Astrocyte of the cerebellum (primary cell): ENCODE data around the gene MAGEA4.

Experiments
- DNase-seq: peaks from one replicate; pipeline ENCODE4 v3.0.0-alpha.2; 2011; ENCODE audit warnings: low read depth
- H3K4me3 ChIP-seq: 2 replicates; pipeline ENCODE4 v1.5.1; 2011; ENCODE audit warnings: mild to moderate bottlenecking, low read depth, low read length, moderate library complexity
- in situ Hi-C: cut with HindIII; loops from 2 replicates; pipeline ENCODE4 v1.10.0; 2017; ENCODE audit warnings: low sequenced_read_pairs
- TF ChIP-seq, protein P1 (sequence below): IDR thresholded peaks from 2 replicates; pipeline ENCODE4 v1.5.1; 2012; ENCODE audit warnings: low read length, low read depth, moderate library complexity, mild to moderate bottlenecking; ENCODE audit errors: missing control alignments

The MAGEA4 gene

DNA sequence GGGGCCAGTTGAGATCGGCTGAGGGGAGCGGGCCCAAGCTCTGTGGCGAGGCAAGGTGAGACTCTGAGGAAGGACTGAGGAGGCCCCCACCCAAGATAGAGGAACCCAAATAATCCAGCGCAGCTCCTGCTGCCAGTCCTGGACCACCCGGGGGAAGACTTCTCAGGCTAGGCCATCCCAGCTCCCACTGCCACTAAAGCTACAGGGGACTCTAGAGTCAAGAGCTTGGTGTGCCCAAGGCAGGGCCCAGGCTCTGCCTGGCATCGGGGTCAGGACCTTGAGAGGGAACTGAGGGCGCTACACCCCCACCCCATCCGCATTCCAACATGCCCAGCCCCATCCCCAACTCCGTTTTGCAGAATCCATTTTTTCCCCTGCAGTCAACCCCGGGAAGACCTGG is 8.6 kb downstream of the MAGEA4 start:
- in situ Hi-C loops = no loop called here
- DNase-seq = no peak
- no peak overlapping the region for H3K4me3 ChIP-seq
- TF ChIP-seq, protein P1, sequence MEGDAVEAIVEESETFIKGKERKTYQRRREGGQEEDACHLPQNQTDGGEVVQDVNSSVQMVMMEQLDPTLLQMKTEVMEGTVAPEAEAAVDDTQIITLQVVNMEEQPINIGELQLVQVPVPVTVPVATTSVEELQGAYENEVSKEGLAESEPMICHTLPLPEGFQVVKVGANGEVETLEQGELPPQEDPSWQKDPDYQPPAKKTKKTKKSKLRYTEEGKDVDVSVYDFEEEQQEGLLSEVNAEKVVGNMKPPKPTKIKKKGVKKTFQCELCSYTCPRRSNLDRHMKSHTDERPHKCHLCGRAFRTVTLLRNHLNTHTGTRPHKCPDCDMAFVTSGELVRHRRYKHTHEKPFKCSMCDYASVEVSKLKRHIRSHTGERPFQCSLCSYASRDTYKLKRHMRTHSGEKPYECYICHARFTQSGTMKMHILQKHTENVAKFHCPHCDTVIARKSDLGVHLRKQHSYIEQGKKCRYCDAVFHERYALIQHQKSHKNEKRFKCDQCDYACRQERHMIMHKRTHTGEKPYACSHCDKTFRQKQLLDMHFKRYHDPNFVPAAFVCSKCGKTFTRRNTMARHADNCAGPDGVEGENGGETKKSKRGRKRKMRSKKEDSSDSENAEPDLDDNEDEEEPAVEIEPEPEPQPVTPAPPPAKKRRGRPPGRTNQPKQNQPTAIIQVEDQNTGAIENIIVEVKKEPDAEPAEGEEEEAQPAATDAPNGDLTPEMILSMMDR = no peak

DNA sequence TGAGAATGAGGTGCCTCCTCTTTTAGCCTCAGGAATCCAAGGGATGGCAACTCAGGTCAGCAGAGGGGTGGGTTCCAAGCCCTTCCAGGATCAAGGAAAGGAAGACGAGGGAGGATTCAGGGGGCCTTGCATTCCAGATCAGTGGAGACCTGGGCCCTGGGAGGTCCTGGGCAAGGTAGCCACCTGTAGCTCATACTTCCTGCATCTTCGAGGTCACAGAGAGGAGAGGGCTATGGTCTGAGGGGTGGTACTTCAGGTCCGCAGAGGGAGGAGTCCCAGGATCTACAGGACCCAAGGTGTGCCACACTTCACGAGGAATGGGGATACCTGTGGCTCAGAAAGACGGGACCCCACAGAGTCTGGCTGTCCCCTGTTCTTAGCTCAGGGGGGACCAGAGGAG is 9.2 kb downstream of the MAGEA4 start:
- no peak overlapping the region for H3K4me3 ChIP-seq
- TF ChIP-seq, protein P1 = no peak
- DNase-seq = no peak
- in situ Hi-C loops = no loop called here

DNA sequence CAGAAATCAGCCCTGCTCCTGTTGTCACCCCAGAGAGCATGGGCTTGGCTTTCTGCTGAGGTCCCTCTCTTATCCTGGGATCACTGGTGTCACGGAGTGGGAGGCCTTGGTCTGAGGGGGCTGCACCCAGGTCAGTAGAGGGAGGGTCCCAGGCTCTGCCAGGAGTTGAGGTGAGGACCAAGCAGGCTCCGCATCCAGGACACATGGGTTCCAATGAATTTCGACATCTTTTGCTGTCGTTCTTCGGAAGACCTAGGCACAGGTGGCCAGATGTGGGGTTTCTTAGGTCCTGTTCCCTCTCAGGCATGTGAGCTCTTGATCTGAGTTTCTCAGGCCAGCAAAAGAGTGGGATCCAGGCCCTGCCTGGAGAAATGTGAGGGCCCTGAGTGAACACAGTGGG is 10.0 kb downstream of the MAGEA4 start:
- TF ChIP-seq, protein P1 = no peak
- DNase-seq = no peak
- H3K4me3 ChIP-seq = no peak overlapping the region
- in situ Hi-C loops = no loop called here

DNA sequence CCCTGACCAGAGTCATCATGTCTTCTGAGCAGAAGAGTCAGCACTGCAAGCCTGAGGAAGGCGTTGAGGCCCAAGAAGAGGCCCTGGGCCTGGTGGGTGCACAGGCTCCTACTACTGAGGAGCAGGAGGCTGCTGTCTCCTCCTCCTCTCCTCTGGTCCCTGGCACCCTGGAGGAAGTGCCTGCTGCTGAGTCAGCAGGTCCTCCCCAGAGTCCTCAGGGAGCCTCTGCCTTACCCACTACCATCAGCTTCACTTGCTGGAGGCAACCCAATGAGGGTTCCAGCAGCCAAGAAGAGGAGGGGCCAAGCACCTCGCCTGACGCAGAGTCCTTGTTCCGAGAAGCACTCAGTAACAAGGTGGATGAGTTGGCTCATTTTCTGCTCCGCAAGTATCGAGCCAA is 11.0 kb downstream of the MAGEA4 start:
- in situ Hi-C loops = no loop called here
- no peak overlapping the region for H3K4me3 ChIP-seq
- DNase-seq = no peak
- TF ChIP-seq, protein P1 = no peak

DNA sequence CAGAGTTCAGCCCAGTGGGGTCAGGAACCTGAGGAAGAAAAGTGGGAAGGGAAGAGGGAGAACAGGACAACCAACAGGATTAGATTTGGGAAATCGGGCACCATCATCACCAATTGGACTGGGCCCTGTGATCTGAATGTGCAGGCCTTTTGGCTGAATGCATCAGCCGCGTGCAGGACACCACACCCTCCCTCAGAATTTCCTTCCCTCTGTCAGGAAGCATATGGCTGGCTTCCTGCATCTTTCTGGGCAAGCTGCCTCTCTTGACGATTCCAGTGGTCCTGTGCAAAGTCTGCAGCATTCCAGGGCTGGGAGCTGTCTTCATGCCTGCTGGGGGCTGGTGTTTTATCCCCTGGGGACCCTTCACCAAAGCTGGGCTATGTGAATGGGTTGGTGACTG is 16.4 kb downstream of the MAGEA4 start:
- in situ Hi-C loops = no loop called here
- TF ChIP-seq, protein P1 = no peak
- no peak for DNase-seq
- no peak overlapping the region for H3K4me3 ChIP-seq

DNA sequence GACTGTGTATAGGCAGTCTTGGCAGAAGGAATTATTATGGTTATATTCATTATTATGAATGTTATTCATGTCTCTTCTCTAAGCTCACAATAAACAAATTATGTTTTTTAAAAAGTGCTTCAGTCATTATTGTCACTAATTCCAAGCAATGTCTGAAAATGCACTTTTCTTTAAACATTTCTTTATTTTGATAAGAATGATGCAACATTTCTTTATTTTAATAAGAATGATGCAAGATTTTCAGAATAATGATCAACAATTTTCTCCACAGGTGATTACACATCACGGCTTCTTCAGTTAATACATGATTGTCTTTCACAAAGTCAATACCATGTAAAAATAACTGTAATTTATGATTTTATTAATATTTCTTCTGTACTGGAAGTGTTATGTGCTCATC is 22.7 kb downstream of the MAGEA4 start:
- TF ChIP-seq, protein P1 = no peak
- DNase-seq = no peak
- in situ Hi-C loops = no loop called here
- H3K4me3 ChIP-seq = no peak overlapping the region

DNA sequence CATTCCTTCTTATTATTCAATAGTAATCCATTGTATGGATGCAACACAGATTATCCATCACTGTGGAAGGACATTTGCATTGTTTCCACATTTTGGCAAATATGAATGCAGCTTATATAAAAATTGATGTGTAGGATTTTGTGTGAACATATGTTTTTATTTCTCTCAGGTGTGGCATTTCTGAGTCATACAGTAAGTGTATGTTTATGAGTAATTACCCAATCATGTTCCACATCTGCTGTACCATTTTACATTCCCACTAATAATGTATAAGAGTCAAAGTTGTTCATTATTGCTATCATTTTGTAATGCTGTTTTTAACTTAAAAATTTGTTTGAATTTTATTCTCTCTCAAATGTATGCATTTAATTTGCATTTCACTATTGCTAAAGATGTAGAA is 25.5 kb downstream of the MAGEA4 start:
- TF ChIP-seq, protein P1 = no peak
- DNase-seq = no peak
- in situ Hi-C loops = no loop called here
- no peak overlapping the region for H3K4me3 ChIP-seq
